Activated naive CD4-positive, alpha-beta T cell treated with anti-CD3 and anti-CD28 coated beads, Interleukin-2, amount 10 ng/mL, durations not matched to agents 7 days and 5 days (primary cell): ENCODE measurements around the gene LRRC72.

Experiments
- CTCF ChIA-PET: fragments of 350-600 bp; sonication (Branson Sonifier 250); formaldehyde crosslinking; loops from one replicate; lab custom pipeline; 2021; ENCODE audit warnings: antibody characterized with exemption; lab: Charles Lee
- DNase-seq: peaks from one replicate; pipeline ENCODE4 v3.0.0-alpha.2; 2020
- H3K27ac Mint-ChIP-seq: one replicate; pipeline ENCODE4 v1.8.0; 2021; ENCODE audit warnings: mild to moderate bottlenecking, moderate library complexity, mixed read lengths
- H3K27me3 Mint-ChIP-seq: one replicate; pipeline ENCODE4 v1.8.0; 2021; ENCODE audit warnings: mild to moderate bottlenecking, mixed read lengths
- H3K36me3 Mint-ChIP-seq: one replicate; pipeline ENCODE4 v1.8.0; 2021; ENCODE audit warnings: mixed read lengths
- H3K4me1 Mint-ChIP-seq: one replicate; pipeline ENCODE4 v1.8.0; 2021; ENCODE audit warnings: mixed read lengths
- H3K4me3 Mint-ChIP-seq: one replicate; pipeline ENCODE4 v1.8.0; 2021; ENCODE audit warnings: mild to moderate bottlenecking, moderate library complexity, mixed read lengths
- H3K9me3 Mint-ChIP-seq: one replicate; pipeline ENCODE4 v1.8.0; 2021; ENCODE audit warnings: mixed read lengths

Gene LRRC72

DNA sequence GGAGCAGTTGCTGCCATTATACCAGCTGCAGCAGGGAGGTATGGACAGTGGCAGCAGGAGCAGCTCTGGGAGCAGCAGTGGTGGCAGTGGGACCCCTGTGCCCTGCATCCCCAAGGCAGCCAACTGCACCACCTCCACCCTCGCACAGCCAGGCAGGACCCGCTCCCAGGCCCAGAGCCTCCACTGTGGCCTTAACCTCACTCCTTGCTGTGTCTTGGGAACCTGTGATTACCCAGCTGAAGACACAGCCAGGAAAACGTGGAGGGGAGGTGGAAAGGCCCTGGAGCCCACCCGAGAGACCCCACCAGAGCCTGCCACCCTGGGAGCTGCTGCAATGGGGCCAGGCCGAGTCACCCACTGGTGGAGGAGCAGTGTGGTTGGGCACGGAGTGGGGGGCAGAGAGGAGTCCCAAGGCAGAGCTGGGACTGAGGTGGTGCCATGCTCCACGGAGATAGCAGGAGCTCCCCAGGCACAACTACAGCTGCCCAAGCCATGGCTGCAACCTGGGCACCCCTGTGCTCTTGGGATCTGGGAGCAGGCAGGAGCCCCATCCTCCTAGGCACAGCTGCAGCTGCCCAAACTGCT lies 20.4 kb downstream of the LRRC72 start:
- H3K9me3 Mint-ChIP-seq: no peaks in the 10 kb centered on the region
- no peak overlapping the region for H3K27ac Mint-ChIP-seq
- DNase-seq: no peak
- CTCF ChIA-PET: no interaction called here
- H3K36me3 Mint-ChIP-seq: no peaks in the 10 kb centered on the region
- H3K27me3 Mint-ChIP-seq: peaks cover 8% of the 10 kb centered on the region
- no peaks in the 10 kb centered on the region for H3K4me1 Mint-ChIP-seq
- no peak overlapping the region for H3K4me3 Mint-ChIP-seq

DNA sequence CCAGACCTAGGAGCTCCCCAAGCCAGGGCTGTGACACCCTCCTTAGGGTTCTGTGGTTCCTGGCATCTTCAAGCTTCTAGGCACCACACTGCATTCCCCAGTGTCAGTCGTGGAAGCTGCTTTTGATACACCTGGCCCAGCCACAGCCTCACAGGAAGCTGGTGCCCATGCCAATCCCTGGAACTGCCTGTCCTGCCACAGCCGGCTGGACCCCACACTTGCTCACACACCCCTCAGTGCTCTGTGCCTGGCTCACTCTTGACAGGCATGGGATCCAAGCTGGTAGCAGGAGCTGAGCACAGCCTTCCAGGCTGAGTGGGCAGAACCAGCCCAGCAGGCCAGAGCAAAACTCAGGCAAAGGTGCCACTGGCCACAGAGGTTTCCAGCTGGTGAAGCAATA lies 21.8 kb downstream of the LRRC72 start:
- peaks cover 12% of the 10 kb centered on the region for H3K27me3 Mint-ChIP-seq
- DNase-seq: no peak
- CTCF ChIA-PET: interaction anchor here (0.7 kb wide), 1 partner anchor 16 kb away, joined by 3 read pairs; no protein-coding TSS in a partner anchor
- no peaks in the 10 kb centered on the region for H3K9me3 Mint-ChIP-seq
- H3K36me3 Mint-ChIP-seq: no peaks in the 10 kb centered on the region
- no peak overlapping the region for H3K4me3 Mint-ChIP-seq
- no peak overlapping the region for H3K27ac Mint-ChIP-seq
- no peaks in the 10 kb centered on the region for H3K4me1 Mint-ChIP-seq

DNA sequence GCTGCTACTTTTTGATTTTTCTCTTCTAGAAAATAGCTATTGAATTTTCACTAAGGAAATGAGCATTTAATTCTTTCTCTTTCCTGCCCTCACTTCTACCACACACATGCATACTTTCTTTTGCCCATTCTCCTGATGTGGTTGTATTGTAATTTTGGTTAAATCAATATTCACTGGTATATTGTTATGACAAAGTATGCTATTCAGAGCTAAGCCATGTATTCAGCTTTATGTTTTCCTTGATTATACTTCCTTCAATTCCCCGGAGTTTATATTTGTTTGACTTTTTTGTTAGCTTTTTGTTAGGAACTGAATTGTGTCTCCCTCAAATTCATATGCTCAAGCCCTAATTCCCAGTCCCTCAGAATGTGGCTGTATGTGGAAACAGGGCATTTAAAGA lies 24.0 kb downstream of the LRRC72 start:
- CTCF ChIA-PET: interaction anchor here (0.7 to 0.9 kb wide), 3 partner anchors 14 to 47 kb away, joined by 3 to 4 read pairs (median 3); no protein-coding TSS in a partner anchor
- H3K27me3 Mint-ChIP-seq: peaks cover 12% of the 10 kb centered on the region
- H3K36me3 Mint-ChIP-seq: no peaks in the 10 kb centered on the region
- no peak overlapping the region for H3K4me3 Mint-ChIP-seq
- DNase-seq: no peak
- no peaks in the 10 kb centered on the region for H3K4me1 Mint-ChIP-seq
- no peak overlapping the region for H3K27ac Mint-ChIP-seq
- H3K9me3 Mint-ChIP-seq: no peaks in the 10 kb centered on the region

DNA sequence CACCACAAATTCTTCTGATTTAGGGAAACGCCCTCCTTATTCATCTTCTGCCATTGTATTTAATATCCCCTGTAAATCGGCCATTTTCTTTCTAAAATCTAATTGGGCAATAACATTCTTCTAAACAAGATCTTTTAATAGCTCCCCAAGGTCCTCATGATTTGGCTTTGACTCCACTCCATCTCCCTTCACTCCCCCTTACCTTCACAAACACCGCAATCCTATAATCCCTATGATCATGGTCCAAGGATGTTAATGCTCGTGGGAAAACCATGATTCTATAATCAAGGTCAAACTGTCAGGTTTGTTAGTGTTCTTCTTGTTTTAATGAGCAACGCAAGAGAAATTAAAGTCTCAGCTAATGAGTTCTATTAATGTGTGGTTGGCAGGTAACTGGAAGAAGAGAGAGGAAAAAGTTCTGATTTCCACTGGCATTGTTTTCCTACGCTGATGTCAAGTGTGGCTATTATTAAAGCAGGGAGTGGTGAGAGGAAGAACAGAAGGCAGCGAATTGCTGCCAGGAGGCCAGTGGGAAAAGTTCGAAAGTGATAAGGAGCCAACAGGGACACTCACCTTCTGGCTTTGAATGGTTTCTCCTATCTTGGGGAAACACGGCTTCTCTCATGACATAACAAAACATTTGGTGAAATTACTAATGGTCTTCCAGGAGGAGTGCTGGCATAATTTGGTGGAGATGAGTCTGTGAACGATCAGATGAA lies 28.1 kb downstream of the LRRC72 start:
- CTCF ChIA-PET: interaction anchor here (0.6 kb wide), 1 partner anchor 246 kb away, joined by 3 read pairs; no protein-coding TSS in a partner anchor
- DNase-seq: no peak
- Mint-ChIP-seq H3K4me3 (no peak overlapping the region), H3K36me3 (no peaks in the 10 kb centered on the region), H3K27ac (no peak overlapping the region), H3K9me3 (no peaks in the 10 kb centered on the region), H3K4me1 (no peaks in the 10 kb centered on the region), H3K27me3 (peaks cover 4% of the 10 kb centered on the region)

DNA sequence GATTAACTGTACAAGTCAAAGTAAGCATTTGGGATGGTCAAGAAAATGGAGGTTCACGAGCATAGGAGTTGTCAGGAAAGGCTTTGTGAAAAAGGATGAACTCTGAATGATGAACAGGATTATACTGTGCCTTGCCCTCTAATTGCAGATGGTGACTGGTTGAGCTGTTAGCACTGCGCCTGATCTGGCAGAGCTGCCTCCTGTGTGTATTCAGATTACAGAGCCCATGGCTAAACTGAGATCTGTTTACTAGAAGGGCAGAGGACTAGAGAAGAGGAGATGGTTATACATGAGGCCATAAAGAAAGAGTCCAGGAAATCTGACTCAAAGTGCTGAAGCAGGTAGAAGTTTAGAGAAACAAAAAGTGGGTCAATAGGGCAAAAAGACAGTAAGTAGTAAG lies 29.7 kb downstream of the LRRC72 start:
- H3K27ac Mint-ChIP-seq: no peak overlapping the region
- H3K4me3 Mint-ChIP-seq: no peak overlapping the region
- H3K36me3 Mint-ChIP-seq: no peaks in the 10 kb centered on the region
- no peaks in the 10 kb centered on the region for H3K4me1 Mint-ChIP-seq
- DNase-seq: no peak
- peaks cover 4% of the 10 kb centered on the region for H3K27me3 Mint-ChIP-seq
- H3K9me3 Mint-ChIP-seq: no peaks in the 10 kb centered on the region
- CTCF ChIA-PET: no interaction called here

DNA sequence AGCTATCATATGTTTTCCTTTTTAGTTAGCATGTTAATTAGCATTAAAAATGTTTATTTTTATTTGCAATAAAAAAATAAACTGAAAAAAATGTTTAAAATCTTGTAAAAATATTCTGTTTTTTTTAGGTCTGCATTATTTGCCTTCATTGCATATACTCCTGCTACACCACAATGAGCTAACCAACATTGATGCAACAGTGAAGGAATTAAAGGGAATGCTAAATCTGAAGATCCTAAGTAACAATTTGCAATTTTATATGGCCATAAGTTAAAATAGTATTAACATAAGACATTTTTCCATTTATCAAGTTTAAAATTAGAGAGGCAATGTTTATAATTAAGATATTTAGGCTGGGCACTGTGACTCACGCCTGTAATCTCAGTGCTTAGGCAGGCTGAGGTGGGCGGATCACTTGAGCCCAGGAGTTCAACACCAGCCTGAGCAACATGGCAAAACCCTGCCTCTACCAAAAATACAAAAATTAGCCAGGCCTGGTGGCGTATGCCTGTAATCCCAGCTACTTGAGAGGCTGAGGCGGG lies 32.2 kb downstream of the LRRC72 start:
- H3K9me3 Mint-ChIP-seq: no peaks in the 10 kb centered on the region
- CTCF ChIA-PET: no interaction called here
- DNase-seq: no peak
- H3K4me3 Mint-ChIP-seq: no peak overlapping the region
- H3K4me1 Mint-ChIP-seq: peaks cover 9% of the 10 kb centered on the region
- H3K27ac Mint-ChIP-seq: no peak overlapping the region
- no peaks in the 10 kb centered on the region for H3K27me3 Mint-ChIP-seq
- H3K36me3 Mint-ChIP-seq: no peaks in the 10 kb centered on the region

DNA sequence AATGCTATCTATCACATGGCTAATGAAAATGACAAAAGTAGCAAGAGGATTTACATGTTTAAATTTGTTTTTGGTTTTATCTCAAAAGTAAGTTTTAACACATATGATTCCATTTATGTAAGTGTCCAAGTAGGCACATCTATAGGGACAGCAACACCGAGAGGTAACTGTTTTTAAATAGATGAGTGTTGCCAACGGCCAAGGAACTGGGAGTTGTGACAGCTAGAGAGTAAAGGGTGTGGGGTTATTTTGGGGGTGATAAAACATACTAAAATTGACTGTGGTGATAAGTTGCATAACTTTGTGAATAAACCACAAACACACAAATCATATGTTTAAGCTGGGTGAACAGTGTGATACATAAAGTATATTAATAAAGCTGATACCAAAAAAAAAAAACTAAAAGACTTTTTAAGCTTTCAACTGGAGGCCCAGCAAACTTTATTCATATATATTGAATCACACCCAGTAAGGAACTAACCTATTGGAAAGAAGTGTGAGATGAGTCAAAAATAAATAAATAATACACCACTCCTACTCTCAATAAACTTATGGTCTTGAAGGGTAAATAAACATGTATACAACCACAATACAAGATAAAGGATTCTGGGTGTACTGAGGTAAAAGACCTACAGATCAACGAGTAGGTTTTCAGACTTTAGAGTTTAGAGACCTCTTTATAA lies 33.0 kb downstream of the LRRC72 start:
- H3K4me1 Mint-ChIP-seq: peaks cover 17% of the 10 kb centered on the region
- no peak for DNase-seq
- no peaks in the 10 kb centered on the region for H3K27me3 Mint-ChIP-seq
- H3K36me3 Mint-ChIP-seq: no peaks in the 10 kb centered on the region
- H3K9me3 Mint-ChIP-seq: no peaks in the 10 kb centered on the region
- no peak overlapping the region for H3K4me3 Mint-ChIP-seq
- CTCF ChIA-PET: no interaction called here
- H3K27ac Mint-ChIP-seq: no peak overlapping the region

DNA sequence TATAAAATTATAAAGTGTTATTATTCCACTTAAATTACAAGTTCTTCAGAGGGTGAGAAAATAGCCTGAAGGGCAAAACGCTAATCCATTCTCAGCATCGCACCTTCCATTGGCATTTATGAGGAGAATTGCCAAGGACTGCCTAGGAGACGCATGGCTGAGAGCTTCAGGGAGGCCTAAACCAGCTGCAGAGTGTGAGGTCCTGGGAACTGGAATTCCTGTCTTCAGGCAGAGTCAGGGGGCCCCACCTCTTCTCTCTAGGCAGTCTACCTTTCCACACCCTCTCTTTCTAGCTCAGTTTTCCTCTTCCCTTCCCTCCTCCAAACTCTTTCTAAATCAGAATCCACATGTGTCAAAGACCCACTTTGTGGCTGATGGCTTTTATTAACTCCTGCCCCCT lies 35.3 kb downstream of the LRRC72 start:
- H3K27me3 Mint-ChIP-seq: no peaks in the 10 kb centered on the region
- no peaks in the 10 kb centered on the region for H3K36me3 Mint-ChIP-seq
- H3K4me3 Mint-ChIP-seq: no peak overlapping the region
- DNase-seq: no peak
- no peak overlapping the region for H3K27ac Mint-ChIP-seq
- H3K9me3 Mint-ChIP-seq: no peaks in the 10 kb centered on the region
- CTCF ChIA-PET: no interaction called here
- H3K4me1 Mint-ChIP-seq: peaks cover 22% of the 10 kb centered on the region

DNA sequence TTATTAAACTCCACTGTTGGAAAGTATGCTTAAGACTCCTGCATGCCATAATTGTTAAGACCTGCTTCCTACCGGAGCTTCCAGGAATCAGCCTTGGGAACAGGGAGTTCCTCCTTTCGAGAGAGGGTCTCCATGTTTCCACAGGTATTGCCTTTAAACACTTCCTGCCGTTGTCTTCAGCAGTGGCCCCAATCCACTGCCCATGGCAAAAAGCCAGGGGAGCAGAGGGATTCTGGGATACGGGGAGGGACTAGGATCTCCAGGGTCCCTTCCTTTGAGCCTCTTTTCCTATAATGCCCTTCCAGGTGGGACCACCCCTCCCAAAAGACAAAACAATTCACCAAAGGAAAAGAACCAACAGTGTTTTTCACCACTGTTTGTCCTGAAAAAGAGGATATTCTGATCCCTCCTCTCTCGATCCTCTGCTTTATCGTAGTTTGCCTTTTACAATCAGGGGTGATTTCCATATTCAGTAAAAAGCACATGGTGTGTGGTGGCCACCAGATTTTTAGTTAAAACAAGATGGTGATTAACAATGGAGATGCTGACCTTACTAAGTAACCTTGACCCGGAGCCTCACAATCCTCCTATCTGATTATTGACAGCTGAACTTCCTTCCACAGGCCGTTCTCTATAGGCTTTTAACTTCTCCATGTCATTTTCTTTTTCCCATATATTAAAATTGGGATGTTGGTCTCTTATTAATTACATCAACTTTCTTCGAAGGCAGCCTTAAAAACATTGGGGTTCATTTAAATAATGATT lies 36.0 kb downstream of the LRRC72 start:
- CTCF ChIA-PET: interaction anchor here (4.1 kb wide), 1 partner anchor 131 kb away, joined by 63 read pairs; no protein-coding TSS in a partner anchor
- H3K4me3 Mint-ChIP-seq: no peak overlapping the region

DNA sequence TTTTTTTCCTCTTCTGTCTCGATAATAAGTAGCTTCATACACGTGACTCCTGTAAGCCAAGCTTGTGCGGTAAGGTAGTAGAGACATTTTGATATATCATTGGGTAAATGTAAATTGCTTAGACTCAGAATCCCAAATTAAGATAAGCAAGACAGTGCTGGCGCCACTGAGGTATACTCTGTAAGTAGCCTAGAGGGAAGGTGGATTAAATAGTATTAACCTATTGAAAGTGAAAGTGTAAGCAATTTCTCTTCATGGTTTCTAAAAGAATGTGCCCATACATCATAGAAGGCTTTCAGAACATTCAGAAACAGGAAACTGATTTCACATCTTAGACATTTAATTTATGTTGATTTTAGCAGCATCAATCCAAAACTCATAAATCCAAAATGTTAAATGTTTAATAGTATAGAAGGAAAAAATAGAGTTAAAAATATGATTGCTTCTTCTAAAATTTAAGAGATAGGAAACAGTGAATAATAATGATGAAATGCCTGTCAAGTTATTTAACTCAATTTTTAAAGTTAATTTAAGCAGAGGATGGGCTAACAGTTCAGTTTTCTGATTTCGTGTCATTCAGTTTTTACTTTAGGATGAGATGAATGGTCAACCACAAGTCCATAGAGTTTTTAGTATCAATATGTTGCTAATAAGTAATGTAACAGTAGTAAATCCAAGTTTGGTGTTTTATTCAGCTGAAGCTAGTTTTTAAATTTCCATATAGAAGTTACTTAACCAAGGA lies 36.8 kb downstream of the LRRC72 start:
- DNase-seq: no peak
- peak overlapping the region; percentile 55 for H3K4me3 Mint-ChIP-seq
- CTCF ChIA-PET: interaction anchor here (4.1 kb wide), 1 partner anchor 132 kb away, joined by 63 read pairs; no protein-coding TSS in a partner anchor
- peak overlapping the region; percentile 59 for H3K27ac Mint-ChIP-seq
- no peaks in the 10 kb centered on the region for H3K27me3 Mint-ChIP-seq
- no peaks in the 10 kb centered on the region for H3K9me3 Mint-ChIP-seq
- no peaks in the 10 kb centered on the region for H3K36me3 Mint-ChIP-seq
- H3K4me1 Mint-ChIP-seq: peaks cover 22% of the 10 kb centered on the region

More for the DNA sequence above, 36.0 kb downstream of the LRRC72 start:
- no peaks in the 10 kb centered on the region for H3K27me3 Mint-ChIP-seq
- H3K9me3 Mint-ChIP-seq: no peaks in the 10 kb centered on the region
- no peak overlapping the region for H3K27ac Mint-ChIP-seq
- no peak for DNase-seq
- no peaks in the 10 kb centered on the region for H3K36me3 Mint-ChIP-seq
- peaks cover 22% of the 10 kb centered on the region for H3K4me1 Mint-ChIP-seq

DNA sequence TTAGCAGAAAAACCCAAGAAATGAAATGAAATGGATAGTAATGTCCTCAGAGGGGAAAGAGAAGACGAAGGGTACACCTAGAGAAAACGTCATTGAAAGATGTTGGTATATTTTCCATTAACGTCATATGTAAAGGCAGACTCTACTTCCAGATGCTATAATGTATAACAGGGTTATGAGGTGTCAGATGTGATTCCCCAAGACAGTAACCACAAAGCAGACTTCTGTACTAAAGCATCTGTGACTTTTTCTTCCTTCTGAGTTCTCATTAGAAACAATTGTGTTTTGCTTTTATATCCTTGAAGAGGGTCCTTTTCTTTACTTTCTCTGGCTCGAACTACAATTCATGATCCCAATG lies 37.4 kb downstream of the LRRC72 start:
- Mint-ChIP-seq H3K27ac (no peak overlapping the region), H3K27me3 (no peaks in the 10 kb centered on the region), H3K4me1 (peaks cover 22% of the 10 kb centered on the region), H3K9me3 (no peaks in the 10 kb centered on the region), H3K4me3 (no peak overlapping the region), H3K36me3 (no peaks in the 10 kb centered on the region)
- CTCF ChIA-PET: interaction anchor here (0.8 to 4.1 kb wide), 16 partner anchors 14 to 490 kb away, joined by 3 to 63 read pairs (median 4); partner anchors contain the start of gene CRPPA
- no peak for DNase-seq

DNA sequence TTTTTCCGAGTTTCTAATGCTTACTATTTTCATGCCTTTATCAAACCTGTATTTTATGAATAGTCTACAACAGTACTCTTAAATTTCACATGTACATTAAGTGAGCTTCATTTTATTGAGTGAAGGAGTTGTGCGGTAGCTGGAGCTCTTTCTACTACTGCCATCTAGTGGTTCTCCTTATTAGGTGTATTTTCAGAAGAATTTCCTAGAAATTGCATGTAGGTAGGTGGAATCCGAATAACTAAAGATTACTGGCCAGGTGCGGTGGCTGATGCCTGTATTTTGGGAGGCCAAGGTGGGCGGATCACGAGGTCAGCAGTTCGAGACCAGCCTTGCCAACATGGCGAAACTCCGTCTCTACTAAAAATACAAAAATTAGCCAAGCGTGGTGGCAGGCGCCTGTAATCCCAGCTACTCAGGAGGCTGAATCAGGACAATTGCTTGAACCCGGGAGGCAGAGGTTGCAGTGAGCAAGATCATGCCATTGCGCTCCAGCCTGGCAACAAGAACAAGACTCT lies 38.3 kb downstream of the LRRC72 start:
- CTCF ChIA-PET: interaction anchor here (0.6 to 4.1 kb wide), 24 partner anchors 13 to 499 kb away, joined by 3 to 63 read pairs (median 3); partner anchors contain the start of genes ANKMY2, BZW2 and CRPPA
- no peaks in the 10 kb centered on the region for H3K36me3 Mint-ChIP-seq
- H3K4me1 Mint-ChIP-seq: peaks cover 22% of the 10 kb centered on the region
- H3K27ac Mint-ChIP-seq: no peak overlapping the region
- DNase-seq: no peak
- no peak overlapping the region for H3K4me3 Mint-ChIP-seq
- H3K9me3 Mint-ChIP-seq: no peaks in the 10 kb centered on the region
- no peaks in the 10 kb centered on the region for H3K27me3 Mint-ChIP-seq

DNA sequence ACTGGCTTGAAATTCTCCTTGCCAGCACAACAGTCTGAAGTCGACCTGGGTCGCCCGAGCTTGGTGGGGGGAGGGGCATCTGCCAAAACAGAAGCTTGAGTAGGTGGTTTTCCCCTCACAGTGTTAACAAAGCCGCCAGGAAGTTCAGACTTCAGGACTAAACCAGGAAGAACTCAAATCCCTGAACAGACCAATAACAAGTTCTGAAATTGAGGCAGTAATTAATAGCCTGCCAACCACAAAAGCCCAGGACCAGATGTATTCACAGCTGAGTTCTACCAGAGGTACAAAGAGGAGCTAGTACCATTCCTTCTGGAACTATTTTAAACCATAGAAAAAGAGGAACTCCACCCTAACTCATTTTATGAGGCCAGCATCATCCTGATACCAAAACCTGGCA lies 45.3 kb downstream of the LRRC72 start:
- Mint-ChIP-seq H3K4me1 (no peaks in the 10 kb centered on the region), H3K27ac (no peak overlapping the region), H3K27me3 (no peaks in the 10 kb centered on the region), H3K4me3 (no peak overlapping the region), H3K36me3 (no peaks in the 10 kb centered on the region), H3K9me3 (no peaks in the 10 kb centered on the region)
- CTCF ChIA-PET: interaction anchor here (1.2 kb wide), 1 partner anchor 139 kb away, joined by 3 read pairs; no protein-coding TSS in a partner anchor
- no peak for DNase-seq
